Stimulated activated naive CD4-positive, alpha-beta T cell treated with Interleukin-2 at 50 U/mL for 16 hours (primary cell): ENCODE data around the gene CELSR1.
"Not testable (repeated sequence)": the region's sequence is repeated elsewhere in the genome, so short reads cannot be mapped to it uniquely, and the experiment has no call there.

ENCODE experiments used
- DNase-seq: peaks from one replicate; lab custom pipeline; 2025; lab: John Stamatoyannopoulos, UW

CELSR1 gene

GRCh38 chr22:46533070-46533833 lies 4.2 kb downstream of the CELSR1 start:
- DNase-seq = no peak

DNA sequence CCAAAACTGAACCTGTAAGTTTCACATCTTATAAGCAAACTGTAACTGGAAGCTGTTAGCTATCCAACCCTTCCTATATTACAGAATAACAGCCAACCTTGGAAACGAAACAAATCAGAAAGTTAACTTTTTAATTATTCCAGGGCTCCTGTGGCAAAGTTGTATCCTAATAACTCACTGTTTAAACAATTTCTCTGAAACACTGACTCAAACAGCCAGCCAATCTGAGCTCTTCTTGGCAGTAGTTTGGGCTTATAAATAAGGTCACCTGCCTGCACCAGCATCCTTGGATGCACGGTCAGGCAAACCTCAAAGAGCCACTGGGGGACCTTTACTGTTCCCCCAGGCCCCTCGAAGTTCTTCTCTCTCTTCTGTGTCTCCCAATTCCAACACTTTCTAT lies 5.0 kb downstream of the CELSR1 start:
- no peak for DNase-seq

DNA sequence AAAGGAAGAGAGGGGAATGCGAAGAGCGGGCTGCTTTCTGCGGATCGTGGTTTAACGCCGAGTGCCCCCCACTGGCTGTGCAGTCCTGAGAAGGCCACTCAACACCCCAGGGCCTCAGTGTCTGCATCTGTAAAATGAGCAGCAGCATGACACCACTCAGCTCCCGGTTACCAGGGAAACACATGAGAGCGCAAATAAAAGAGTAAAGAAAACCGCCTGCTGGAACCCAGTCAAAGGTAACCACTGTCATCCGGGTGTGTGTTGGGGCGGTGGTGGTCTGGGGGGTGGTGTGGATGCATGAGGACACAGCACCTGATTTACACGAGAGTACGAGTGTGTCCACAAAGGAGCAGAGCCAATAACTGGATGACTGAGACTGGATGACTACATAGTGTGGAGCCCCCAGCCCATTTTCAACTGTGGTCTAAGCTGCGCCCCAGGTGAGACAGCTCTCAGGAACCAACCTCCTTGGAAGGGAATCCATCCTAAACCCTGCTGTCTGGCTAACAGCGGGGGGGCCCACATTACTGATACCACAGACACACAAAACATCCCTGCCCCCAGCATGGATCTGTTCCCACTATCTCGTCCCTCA lies 5.7 kb downstream of the CELSR1 start:
- DNase-seq = no peak

- DNase-seq = no peak
Observed at GRCh38 chr22:46528121-46528610, 9.3 kb downstream of the CELSR1 start.

DNA sequence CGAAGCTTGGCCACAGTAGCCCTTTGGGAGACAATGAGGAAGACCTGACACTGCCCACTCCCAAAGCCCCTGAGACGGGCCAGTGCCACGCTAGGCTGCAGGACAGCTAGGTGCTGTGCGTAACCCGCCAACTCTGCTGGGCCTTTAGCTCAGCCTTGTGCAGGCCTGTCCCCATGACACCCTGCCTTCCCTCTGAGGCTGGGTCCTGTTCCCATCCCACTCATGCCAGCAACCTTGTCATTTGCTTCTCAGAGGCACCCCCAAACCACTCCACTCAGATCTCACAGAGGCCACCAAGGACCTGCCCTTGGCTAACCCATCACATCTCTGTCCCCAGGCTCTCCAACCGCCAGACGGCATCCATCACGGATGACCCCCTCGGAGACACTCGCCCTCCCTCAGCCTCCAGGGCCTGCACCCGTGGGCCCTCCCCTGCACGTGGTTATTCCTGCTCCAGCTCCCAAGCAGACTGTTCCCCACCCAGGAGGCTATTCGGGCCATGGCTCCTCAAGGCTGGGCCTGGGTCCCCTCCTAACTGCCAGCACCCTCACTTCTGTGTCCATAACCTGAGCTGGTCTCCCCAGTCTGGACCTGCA lies 11.1 kb downstream of the CELSR1 start:
- no peak for DNase-seq

DNA sequence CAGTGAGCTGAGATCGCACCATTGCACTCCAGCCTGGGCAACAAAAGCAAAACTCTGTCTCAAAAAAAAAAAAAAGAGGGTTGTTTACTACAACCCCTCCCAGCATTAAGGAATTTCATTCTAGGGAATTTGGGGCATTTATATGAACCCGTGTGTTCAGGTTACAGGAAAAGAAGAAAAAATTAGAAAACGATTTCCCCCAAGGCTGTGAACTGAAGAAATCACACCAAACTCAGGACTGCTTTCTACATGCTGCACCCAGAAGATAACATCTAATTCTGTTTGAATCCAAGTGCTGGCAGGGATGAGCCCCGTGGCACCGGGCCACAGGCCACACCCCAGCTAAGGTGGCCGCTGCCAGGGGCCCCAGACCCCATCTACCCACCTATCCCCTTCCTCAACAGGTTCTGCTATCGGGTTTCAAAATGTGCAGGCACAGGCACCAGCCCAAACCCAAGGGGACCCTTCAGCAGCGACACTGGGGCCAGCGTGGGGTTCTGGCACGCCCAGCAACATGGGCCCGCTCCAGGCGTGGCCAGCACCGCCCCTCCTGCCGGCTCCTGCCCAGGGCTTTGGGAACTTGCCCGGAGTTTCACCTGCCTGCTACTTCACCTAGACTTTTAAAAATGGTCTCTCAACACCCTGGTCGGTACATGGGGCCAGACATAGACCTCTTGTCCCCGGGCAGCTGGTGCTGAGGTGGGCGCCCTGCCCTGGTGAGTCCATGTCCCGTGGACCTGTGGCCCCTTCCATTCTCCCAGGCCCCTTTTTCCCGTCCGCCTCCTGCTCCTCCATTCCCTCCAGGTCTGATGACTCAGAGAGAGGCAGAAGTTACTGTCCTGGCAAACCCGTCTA lies 11.8 kb downstream of the CELSR1 start:
- no peak for DNase-seq

GRCh38 chr22:46524203-46524740 lies 13.1 kb downstream of the CELSR1 start:
- no peak for DNase-seq

DNA sequence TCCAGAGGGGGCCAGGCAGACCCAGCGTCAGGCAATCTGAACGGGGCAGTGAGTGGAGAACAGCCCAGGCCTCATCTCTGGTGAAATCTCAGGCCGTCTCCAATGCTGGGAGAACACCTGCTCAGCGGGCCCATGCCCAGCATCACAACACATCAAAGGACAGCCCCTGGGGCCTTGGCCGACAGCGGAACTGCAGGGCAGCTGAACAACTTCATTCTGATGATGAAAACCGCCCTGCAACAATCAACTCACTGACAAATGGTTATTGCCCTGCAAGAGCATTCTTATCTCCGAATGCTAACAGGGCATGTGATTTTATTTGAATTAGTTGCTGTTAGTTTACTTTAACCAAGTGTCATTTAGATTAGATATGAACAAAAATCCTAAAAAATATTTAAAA lies 14.6 kb downstream of the CELSR1 start:
- no peak for DNase-seq

- no peak for DNase-seq
Observed at GRCh38 chr22:46521994-46522393, 15.4 kb downstream of the CELSR1 start.

DNA sequence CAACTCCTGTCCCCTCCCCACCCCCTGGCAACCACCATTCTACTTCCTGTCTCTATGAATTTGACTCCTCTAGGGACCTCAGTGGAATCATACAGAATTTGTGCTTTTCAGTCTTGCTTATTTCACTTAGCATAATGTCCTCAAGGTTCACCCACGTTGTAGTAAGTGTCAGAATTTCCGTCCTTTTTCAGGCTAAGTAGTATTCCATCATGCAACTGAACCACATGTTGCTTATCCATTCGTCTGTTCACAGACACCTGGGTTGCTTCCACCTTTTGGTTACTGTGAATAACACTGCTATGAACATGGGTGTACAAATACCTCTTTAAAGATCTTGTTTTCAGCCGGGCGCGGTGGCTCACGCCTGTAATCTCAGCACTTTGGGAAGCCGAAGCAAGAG lies 16.5 kb downstream of the CELSR1 start:
- no peak for DNase-seq

DNA sequence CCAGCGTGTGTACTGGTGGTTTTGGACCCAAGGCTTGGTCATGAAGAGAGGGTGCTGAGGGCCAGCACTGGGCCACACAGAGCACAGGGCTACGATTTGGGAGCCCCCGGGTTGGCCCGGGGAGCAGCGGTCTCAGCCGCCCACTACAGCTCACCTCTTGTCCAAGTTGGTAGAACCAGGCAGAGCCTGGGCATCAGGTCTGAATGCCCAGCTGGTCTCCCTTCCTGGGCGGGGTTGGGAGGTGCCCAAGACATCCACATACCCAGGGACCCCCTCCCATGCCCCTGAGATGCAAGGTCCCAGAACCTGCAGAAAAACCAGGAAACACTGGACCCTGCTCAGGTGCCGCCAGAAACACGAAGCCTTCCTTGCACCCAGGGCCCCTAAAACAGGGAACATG lies 18.0 kb downstream of the CELSR1 start:
- no peak for DNase-seq

DNA sequence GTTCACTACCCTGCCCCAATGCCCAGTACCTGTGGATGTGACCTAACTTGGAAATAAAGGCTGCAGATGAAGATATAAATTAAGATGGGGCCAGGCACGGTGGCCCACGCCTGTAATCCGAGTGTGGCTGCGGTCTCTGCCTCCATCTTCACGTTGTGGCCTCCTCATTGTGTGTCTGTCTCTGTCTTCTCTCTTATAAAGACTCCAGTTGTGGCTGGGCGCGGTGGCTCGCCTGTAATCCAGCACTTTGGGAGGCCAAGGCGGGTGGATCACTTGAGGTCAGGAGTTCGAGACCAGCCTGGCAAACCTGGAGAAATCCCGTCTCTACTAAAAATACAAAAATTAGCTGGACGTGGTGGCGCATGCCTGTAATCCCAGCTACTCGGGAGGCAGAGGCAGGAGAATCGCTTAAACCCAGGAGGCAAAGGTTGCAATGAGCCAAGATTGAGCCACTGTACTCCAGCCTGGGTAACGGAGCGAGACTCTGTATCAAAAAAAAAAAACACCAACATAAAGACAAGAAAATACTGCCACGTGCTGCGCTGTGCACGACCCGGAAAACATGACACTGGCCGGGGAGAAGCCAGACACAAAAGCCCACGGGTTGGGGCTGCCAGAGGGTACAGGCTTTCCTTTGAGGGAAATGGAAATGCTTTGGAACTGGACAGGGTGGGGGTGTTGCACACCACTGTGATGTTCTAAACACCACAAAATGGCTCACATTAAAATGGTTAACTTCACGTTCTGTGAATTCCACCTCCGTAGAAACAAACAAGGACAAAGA lies 18.7 kb downstream of the CELSR1 start:
- no peak for DNase-seq

GRCh38 chr22:46518038-46518437 lies 19.4 kb downstream of the CELSR1 start:
- DNase-seq = no peak

- no peak for DNase-seq
Observed at GRCh38 chr22:46517255-46517761, 20.1 kb downstream of the CELSR1 start.

DNA sequence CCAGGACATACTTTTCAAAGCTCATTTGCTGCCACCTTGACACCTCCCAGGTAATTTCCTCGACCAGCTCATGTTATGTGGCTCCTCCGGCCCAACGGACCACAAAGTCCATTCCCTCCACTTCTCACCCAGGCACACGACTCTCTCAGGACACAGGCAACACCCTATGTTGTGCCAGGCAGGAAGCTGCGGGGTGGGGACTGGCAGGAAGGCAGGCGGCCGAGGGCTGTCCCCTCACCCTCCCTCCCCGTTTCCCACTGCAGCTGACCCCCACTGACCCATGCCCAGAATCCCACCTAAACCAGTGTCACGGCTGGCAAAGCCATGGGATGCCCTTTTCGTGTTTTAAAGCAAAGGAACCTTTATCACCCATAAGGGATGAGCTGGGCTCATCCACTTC lies 20.8 kb downstream of the CELSR1 start:
- DNase-seq = no peak

DNA sequence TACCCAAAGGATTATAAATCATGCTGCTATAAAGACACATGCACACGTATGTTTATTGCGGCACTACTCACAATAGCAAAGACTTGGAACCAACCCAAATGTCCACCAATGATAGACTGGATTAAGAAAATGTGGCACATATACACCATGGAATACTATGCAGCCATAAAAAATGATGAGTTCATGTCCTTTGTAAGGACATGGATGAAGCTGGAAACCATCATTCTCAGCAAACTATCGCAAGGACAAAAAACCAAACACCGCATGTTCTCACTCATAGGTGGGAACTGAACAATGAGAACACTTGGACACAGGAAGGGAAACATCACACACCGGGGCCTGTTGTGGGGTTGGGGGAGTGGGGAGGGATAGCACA lies 21.3 kb downstream of the CELSR1 start:
- not testable (repeated sequence) for DNase-seq

GRCh38 chr22:46515208-46516111 lies 22.0 kb downstream of the CELSR1 start:
- no peak for DNase-seq

- DNase-seq = no peak
Observed at GRCh38 chr22:46514592-46515207, 22.7 kb downstream of the CELSR1 start.

DNA sequence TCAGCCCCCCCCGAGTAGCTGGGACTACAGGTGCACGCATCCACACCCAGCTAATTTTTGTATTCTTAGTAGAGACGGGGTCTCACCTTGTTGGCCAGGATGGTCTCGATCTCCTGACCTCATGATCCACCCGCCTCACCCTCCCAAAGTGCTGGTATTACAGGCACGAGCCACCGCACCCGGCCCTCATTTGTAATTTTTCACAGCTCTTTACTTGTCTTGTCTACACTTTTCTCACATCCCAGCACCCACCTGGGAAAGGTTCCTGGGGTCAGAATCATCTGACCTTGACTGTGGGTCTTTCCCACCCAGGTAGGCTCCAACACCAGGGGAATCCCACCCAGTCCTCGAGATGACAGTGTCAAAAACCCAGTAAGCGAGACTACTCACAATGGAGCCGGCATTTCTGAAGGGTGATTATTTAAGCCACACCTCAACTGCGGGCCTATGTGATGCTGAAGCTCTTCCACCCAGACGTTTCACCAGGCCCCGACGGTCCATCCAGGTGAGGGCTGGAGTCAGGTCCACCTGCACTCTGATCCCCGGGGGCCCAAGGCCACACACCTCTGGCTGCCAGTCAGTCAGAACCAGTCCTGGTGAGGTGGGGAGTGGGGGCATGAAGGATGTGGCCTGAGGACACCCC lies 23.4 kb downstream of the CELSR1 start:
- DNase-seq = no peak
